IPS-15b (cell line): ENCODE measurements around the gene C3orf20.
"Not testable (repeated sequence)": the region's sequence is repeated elsewhere in the genome, so short reads cannot be mapped to it uniquely, and the experiment has no call there.

Source experiments
- H3K27me3 ChIP-seq: one replicate; pipeline ENCODE4 v1.6.1; 2013; ENCODE audit warnings: low read length; ENCODE audit not compliant: control insufficient read depth, insufficient read depth
- H3K36me3 ChIP-seq: one replicate; pipeline ENCODE4 v1.6.1; 2013; ENCODE audit warnings: low read length; ENCODE audit not compliant: control insufficient read depth, insufficient read depth
- H3K4me1 ChIP-seq: one replicate; pipeline ENCODE4 v1.6.1; 2013; ENCODE audit warnings: mild to moderate bottlenecking, low read length; ENCODE audit not compliant: control insufficient read depth, insufficient read depth
- H3K4me3 ChIP-seq: one replicate; pipeline ENCODE4 v1.5.1; 2013; ENCODE audit warnings: low read depth, low read length
- H3K9ac ChIP-seq: one replicate; pipeline ENCODE4 v1.6.1; 2013; ENCODE audit warnings: low read depth, mild to moderate bottlenecking, low read length
- H3K9me3 ChIP-seq: one replicate; pipeline ENCODE4 v1.6.1; 2013; ENCODE audit warnings: mild to moderate bottlenecking, low read length; ENCODE audit not compliant: control insufficient read depth, insufficient read depth

C3orf20 gene

DNA sequence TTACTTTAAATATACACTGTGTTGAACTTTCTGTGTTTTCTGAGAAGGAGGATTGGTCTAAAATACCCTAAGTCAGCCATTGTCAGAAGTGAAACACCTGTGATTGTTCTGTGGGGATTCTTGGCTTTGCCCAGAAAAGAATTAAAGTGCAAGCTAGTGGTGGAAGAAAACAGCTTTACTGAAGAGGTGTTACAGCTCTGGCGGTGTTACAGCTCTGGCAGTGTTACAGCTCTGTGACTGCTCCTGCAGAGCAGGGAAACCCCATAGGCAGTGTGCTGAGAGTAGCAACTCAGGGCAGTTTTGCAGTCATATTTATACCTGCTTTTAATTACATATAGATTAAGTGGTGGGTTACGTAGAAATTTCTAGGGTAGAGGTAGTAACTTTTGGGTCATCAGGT lies 66.6 kb downstream of the C3orf20 start:
- no peaks in the 10 kb centered on the region for H3K36me3 ChIP-seq
- no peaks in the 10 kb centered on the region for H3K27me3 ChIP-seq
- H3K4me1 ChIP-seq: no peaks in the 10 kb centered on the region
- H3K9me3 ChIP-seq: no peaks in the 10 kb centered on the region
- no peak overlapping the region for H3K4me3 ChIP-seq
- no peak overlapping the region for H3K9ac ChIP-seq

GRCh38 chr3:14744556-14744955 lies 69.6 kb downstream of the C3orf20 start:
- no peaks in the 10 kb centered on the region for H3K36me3 ChIP-seq
- H3K4me1 ChIP-seq: no peaks in the 10 kb centered on the region
- H3K27me3 ChIP-seq: no peaks in the 10 kb centered on the region
- H3K4me3 ChIP-seq: no peak overlapping the region
- H3K9me3 ChIP-seq: no peaks in the 10 kb centered on the region
- H3K9ac ChIP-seq: no peak overlapping the region

- Histone ChIP-seq H3K9me3 (no peaks in the 10 kb centered on the region), H3K4me1 (no peaks in the 10 kb centered on the region), H3K27me3 (no peaks in the 10 kb centered on the region), H3K36me3 (no peaks in the 10 kb centered on the region), H3K4me3 (no peak overlapping the region), H3K9ac (no peak overlapping the region)
Observed at GRCh38 chr3:14750650-14751049, 75.7 kb downstream of the C3orf20 start.

DNA sequence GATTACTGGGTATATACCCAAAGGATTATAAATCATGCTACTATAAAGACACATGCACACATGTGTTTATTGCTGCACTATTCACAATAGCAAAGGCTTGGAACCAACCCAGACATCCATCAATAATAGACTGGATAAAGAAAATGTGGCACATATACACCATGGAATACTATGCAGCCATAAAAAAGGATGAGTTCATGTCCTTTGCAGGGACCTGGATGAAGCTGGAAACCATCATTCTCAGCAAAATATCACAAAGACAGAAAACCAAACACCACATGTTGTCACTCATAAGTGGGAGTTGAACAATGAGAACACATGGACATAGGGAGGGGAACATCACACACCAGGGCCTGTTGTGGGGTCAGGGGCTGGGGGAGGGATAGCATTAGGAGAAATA lies 78.0 kb downstream of the C3orf20 start:
- not testable (repeated sequence) for H3K9me3 ChIP-seq, H3K27me3 ChIP-seq, H3K36me3 ChIP-seq, H3K4me3 ChIP-seq, H3K9ac ChIP-seq, H3K4me1 ChIP-seq

- Histone ChIP-seq H3K27me3 (no peaks in the 10 kb centered on the region), H3K36me3 (no peaks in the 10 kb centered on the region), H3K4me1 (no peaks in the 10 kb centered on the region), H3K9ac (no peak overlapping the region), H3K9me3 (no peaks in the 10 kb centered on the region), H3K4me3 (no peak overlapping the region)
Observed at GRCh38 chr3:14757153-14757700, 82.3 kb downstream of the C3orf20 start.

DNA sequence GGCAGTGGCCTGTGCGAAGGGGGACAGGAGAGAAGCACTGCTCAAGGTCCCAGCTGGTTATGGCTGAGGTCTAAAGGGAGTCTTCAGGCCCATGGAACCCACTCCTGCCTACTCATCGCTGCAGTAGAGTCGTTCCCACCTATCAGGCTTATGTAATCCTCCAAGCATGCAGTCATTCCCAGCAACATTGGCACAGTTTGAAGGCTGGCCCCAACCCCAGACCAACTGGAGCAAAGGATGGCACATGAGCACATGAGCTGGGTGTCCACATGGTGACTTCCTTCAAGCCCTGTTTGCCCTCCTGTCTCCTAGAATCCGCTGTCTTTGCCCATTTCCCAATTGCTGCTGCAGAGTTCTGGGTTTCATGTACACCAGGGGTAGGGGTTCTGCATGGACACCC lies 83.4 kb downstream of the C3orf20 start:
- no peaks in the 10 kb centered on the region for H3K36me3 ChIP-seq
- no peaks in the 10 kb centered on the region for H3K4me1 ChIP-seq
- H3K27me3 ChIP-seq: no peaks in the 10 kb centered on the region
- no peak overlapping the region for H3K9ac ChIP-seq
- no peaks in the 10 kb centered on the region for H3K9me3 ChIP-seq
- H3K4me3 ChIP-seq: no peak overlapping the region

- Histone ChIP-seq H3K27me3 (no peaks in the 10 kb centered on the region), H3K9ac (no peak overlapping the region), H3K36me3 (no peaks in the 10 kb centered on the region), H3K4me1 (no peaks in the 10 kb centered on the region), H3K4me3 (no peak overlapping the region), H3K9me3 (no peaks in the 10 kb centered on the region)
Observed at GRCh38 chr3:14758959-14759358, 84.0 kb downstream of the C3orf20 start.

DNA sequence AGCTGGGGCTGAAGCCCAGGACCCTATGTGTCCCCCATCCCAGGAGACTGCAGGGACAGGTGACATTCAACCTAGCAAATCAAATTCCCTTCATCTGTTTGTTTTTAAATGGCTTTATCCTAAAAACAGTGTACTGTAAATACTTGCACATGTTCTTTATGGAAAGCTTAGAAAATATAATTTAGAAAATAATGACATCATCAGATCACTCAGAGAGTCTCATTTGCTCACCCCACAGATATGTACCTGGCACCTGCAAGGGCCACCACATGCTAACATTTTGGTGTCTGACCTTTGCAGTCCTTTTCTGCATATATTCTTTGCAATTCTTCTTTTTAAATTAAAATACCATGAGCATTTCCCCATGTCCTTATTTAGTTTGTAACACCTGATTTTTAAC lies 85.2 kb downstream of the C3orf20 start:
- Histone ChIP-seq H3K9ac (no peak overlapping the region), H3K9me3 (no peaks in the 10 kb centered on the region), H3K4me3 (no peak overlapping the region), H3K27me3 (no peaks in the 10 kb centered on the region), H3K4me1 (no peaks in the 10 kb centered on the region), H3K36me3 (no peaks in the 10 kb centered on the region)

DNA sequence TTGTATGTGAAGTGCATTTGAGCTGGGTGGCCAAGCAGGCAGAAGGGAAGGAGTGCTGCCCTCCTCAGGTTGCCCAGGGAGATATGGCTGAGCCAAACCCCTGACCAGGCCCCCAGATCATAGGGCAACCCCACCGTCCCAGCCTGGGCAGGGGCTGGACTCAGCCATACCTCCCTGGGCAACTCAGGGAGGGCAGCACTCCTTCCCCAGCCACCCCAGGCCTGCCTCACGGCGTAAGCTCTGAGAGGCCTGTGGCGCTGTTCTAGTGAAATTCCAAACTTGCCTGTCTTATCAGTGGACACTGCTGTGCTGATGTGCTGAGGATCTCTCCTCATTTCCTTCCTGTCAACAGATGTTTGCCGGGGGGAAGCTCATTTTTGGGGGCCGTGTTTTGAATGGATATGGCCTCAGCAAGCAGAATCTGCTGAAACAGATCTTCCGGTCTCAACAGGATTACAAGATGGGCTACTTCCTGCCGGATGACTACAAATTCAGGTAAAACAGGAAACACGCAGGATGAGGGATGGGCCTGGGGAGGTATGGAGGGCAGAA lies 86.3 kb downstream of the C3orf20 start:
- Histone ChIP-seq H3K9me3 (no peaks in the 10 kb centered on the region), H3K36me3 (no peaks in the 10 kb centered on the region)

GRCh38 chr3:14761866-14762265 lies 86.9 kb downstream of the C3orf20 start:
- Histone ChIP-seq H3K27me3 (no peaks in the 10 kb centered on the region), H3K4me3 (no peak overlapping the region), H3K9ac (no peak overlapping the region), H3K4me1 (no peaks in the 10 kb centered on the region), H3K36me3 (no peaks in the 10 kb centered on the region), H3K9me3 (no peaks in the 10 kb centered on the region)

More for the DNA sequence above, 86.3 kb downstream of the C3orf20 start:
- H3K4me3 ChIP-seq: no peak overlapping the region
- H3K4me1 ChIP-seq: no peaks in the 10 kb centered on the region
- no peak overlapping the region for H3K9ac ChIP-seq
- no peaks in the 10 kb centered on the region for H3K27me3 ChIP-seq

- H3K36me3 ChIP-seq: no peaks in the 10 kb centered on the region
- no peak overlapping the region for H3K9ac ChIP-seq
- H3K9me3 ChIP-seq: no peaks in the 10 kb centered on the region
- H3K4me3 ChIP-seq: no peak overlapping the region
- no peaks in the 10 kb centered on the region for H3K4me1 ChIP-seq
- no peaks in the 10 kb centered on the region for H3K27me3 ChIP-seq
Observed at GRCh38 chr3:14762701-14763100, 87.8 kb downstream of the C3orf20 start.

DNA sequence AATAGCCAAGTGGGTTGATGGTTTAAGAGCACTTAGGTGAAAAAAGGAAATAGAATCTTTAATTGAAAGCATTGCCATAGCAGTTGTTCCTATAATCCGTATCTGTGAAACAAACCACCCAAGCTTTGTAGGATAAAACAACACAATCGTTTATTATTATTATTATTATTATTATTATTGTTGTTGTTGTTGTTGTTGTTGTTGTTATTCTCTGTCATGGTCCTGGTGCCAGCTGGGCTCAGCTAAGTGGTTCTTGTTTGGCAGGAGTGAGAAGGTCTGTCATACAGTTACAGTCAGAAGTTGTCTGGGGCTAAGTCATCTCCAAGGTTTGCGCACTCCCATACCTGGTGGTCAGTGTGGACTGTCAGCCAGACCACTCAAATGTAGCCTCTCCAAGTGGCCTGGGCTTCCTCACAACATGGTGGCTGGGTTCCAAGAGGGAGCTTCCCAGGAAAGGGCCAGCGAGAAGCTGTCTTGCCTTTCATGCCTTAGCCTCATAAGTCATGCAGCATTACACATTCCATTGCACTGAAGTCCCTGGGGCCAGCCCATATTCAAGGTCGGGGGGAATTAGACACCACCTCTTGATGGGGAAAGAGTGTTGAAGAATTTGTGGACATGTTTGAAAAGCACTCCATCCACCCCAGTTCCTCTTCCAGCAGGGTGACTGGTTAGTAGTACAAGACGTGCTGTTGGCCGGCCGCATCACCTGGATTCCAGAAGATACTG lies 89.6 kb downstream of the C3orf20 start:
- no peaks in the 10 kb centered on the region for H3K9me3 ChIP-seq
- H3K4me1 ChIP-seq: no peaks in the 10 kb centered on the region
- H3K9ac ChIP-seq: no peak overlapping the region

More for the DNA sequence above, 89.6 kb downstream of the C3orf20 start:
- H3K4me3 ChIP-seq: no peak overlapping the region
- H3K27me3 ChIP-seq: no peaks in the 10 kb centered on the region
- H3K36me3 ChIP-seq: no peaks in the 10 kb centered on the region
